Activated T-cell treated with anti-CD3 and anti-CD28 coated beads, Interleukin-2, amount 50 U/mL, for 72 hours (primary cell): ENCODE measurements around the gene IBA57. TPM values are rescaled to one million over a fixed set of nuclear protein-coding genes. Genes with fewer than 3 reads are reported as not detected.

Source experiments
- ATAC-seq, 2 donors: fragments of 150-1000 bp; cut with Tn5 transposase; replicated peaks in 1 of 2; 2 replicates each; pipeline ENCODE4 v1.10.0; 2021; ENCODE audit warnings: moderate library complexity in 2 of 2, mild to moderate bottlenecking in 1 of 2
- DNase-seq, 2 donors: peaks; one replicate each; pipeline ENCODE4 v3.0.0; 2021 to 2022; ENCODE audit warnings: mixed read lengths in 1 of 2
- H3K27ac Mint-ChIP-seq: one replicate; pipeline ENCODE4 v1.8.0; 2022; ENCODE audit warnings: mild to moderate bottlenecking, moderate library complexity, mixed read lengths
- H3K27me3 Mint-ChIP-seq: one replicate; pipeline ENCODE4 v1.8.0; 2022; ENCODE audit warnings: low read depth, mixed read lengths
- H3K36me3 Mint-ChIP-seq, 2 donors: one replicate each; pipeline ENCODE4 v1.8.0; 2022; ENCODE audit warnings: mixed read lengths in 2 of 2, mild to moderate bottlenecking in 1 of 2; ENCODE audit not compliant: insufficient read depth in 2 of 2
- H3K4me1 Mint-ChIP-seq: one replicate; pipeline ENCODE4 v1.8.0; 2022; ENCODE audit warnings: low read depth, mixed read lengths
- H3K4me3 Mint-ChIP-seq, 2 donors: one replicate each; pipeline ENCODE4 v1.8.0; 2022; ENCODE audit warnings: mild to moderate bottlenecking in 2 of 2, mixed read lengths in 2 of 2, moderate library complexity in 2 of 2
- H3K9me3 Mint-ChIP-seq, 2 donors: one replicate each; pipeline ENCODE4 v1.8.0; 2022; ENCODE audit warnings: mixed read lengths in 2 of 2
- total RNA-seq, 2 donors: library from RNA; stranded (reverse); gene quantifications; one replicate each; pipeline ENCODE4 v1.2.3, GENCODE V29; 2022

Gene IBA57
- total RNA-seq, 2 donors from 2014 or later = 9.1 TPM

DNA sequence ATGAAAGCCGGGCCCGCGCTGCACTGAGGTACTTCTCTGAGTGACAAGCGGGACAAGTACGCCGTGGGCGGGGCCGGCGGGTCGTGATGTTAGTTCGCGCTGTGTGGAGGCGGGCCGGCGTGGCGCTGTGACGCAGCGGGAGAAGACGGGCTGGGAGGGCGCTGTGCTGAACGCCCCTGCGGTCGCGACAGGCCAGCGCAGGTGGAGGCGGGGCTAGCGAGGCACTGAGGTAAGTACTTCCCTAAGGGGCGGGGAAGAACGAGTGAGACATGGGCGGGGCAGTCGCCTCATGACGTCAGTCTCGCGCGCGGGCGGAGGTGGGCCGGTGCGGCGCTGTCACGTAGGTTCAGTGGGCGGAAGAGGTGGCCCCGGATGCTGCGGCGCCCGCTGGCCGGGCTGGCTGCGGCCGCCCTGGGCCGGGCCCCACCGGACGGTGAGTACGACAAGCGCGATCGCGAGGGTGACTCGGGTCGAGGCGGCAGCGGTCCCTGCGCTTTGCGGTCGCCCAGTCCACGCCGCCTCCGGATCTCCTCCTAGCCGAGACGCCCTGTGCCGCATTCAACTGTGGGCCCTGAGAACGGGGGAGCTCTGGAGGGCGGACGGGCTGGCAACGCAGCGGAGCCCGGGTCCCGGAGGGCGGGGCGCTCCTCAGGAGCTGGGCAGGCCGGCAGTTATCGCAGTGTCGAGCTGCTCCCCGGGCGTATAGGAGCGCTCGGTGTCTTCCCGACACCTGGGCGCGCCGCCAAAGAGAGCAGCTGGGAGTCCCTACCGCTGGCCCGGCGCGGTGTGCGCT is 25.5 kb upstream of the IBA57 start, which contains the start of gene GUK1:
GUK1 (plus strand) TSS at position 349 of the 793 bp plus-strand sequence; CDS start at position 373, 24 bp downstream.
- ATAC-seq (peak; percentile 91 to 92), DNase-seq (peak; percentile 100)
- Mint-ChIP-seq H3K36me3 (peaks cover 3% of the 10 kb centered on the region in 2 donors), H3K27ac (peak within 1 kb of the TSS; percentile 97), H3K9me3 (no peaks in the 10 kb centered on the region), H3K4me1 (peaks cover 35% of the 10 kb centered on the region), H3K27me3 (peaks cover 18% of the 10 kb centered on the region), H3K4me3 (peak within 1 kb of the TSS; percentile 98 to 100)

DNA sequence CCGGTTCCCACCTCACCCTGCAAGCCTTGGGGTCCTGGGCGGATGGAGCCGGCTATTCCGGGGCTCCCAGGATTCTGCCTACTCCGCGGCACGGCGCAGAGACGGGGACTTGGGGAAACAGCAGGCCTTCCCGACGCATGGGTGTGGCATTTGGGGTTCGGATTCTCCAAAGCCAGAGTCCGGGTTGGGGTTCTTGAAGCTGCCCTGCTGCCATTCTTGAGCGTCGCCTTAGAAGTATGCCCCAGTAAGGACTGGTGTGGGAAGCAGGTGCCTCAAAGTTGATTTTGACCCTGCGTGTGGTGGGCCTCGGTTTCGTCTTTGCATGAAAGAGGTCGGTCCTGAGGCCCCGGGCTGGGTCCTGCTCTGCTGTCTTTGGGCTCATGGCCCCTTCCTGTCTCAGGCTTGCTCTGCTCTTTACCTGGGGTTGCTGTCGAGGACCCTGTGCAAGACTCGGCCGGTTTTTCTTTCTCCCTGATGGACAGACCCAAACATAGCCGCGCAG is 24.8 kb upstream of the IBA57 start:
- no peak for ATAC-seq
- DNase-seq = no peak
- Mint-ChIP-seq H3K36me3 (peaks cover 3% of the 10 kb centered on the region in 2 donors), H3K4me3 (peak overlapping the region; percentile 98 to 100), H3K4me1 (peaks cover 35% of the 10 kb centered on the region), H3K27me3 (peaks cover 16% of the 10 kb centered on the region), H3K27ac (peak overlapping the region; percentile 97), H3K9me3 (no peaks in the 10 kb centered on the region)

DNA sequence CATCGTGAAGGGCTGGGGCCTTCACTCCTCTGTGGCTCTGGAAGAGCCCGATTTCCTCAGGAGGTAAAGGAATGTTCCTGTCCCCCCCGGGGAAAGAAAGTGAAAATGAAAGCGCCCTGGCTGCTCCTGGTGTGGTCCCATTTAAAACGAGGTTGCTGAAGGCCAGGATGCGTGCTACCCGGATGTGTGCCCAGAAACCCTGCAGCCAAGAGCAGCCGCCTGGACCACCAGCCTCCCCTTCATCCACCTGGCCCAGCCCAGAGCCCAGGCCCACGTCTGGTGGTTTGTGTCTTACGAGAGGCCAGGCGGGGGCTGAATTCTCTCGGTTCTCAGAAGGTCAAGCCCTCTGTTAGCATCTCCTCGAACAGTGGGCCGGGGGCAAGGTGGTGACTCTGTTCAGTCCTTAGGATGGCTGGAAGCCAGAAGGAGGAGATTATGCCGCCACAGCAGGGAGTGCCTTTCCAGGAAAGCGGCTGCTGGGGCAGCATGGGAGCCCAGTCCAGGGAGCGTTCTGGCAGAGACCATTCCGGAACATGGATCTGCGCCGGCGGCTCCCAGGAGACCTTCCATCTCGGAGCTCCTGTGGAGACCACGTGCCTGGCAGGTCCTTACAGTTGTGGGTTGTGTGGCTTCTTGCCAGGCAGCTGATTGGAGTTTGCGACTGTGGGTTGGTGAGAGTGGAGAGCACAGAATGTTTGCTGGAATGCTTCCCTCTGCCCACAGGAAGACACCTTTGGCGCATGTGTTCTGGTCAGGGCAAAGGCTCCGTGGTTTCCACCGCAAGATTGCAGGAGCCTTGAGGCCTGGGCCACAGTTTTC is 24.2 kb upstream of the IBA57 start:
- H3K4me3 Mint-ChIP-seq = peak overlapping the region; percentile 98 to 100
- peaks cover 35% of the 10 kb centered on the region for H3K4me1 Mint-ChIP-seq
- DNase-seq (peak in 1 of 2 donors; percentile 23), ATAC-seq (no peak)
- peak overlapping the region; percentile 97 for H3K27ac Mint-ChIP-seq
- H3K27me3 Mint-ChIP-seq = peaks cover 10% of the 10 kb centered on the region
- H3K36me3 Mint-ChIP-seq = peaks cover 3% of the 10 kb centered on the region in 2 donors
- H3K9me3 Mint-ChIP-seq = no peaks in the 10 kb centered on the region

- Mint-ChIP-seq H3K4me1 (peaks cover 35% of the 10 kb centered on the region), H3K27ac (peak overlapping the region; percentile 15), H3K9me3 (no peaks in the 10 kb centered on the region), H3K4me3 (peak overlapping the region; percentile 98 to 100), H3K36me3 (peaks cover 3% of the 10 kb centered on the region in 2 donors), H3K27me3 (peaks cover 3% of the 10 kb centered on the region)
- ATAC-seq = no peak
- DNase-seq = no peak
Measured at GRCh38 chr1:228142155-228142691, 23.4 kb upstream of the IBA57 start.

DNA sequence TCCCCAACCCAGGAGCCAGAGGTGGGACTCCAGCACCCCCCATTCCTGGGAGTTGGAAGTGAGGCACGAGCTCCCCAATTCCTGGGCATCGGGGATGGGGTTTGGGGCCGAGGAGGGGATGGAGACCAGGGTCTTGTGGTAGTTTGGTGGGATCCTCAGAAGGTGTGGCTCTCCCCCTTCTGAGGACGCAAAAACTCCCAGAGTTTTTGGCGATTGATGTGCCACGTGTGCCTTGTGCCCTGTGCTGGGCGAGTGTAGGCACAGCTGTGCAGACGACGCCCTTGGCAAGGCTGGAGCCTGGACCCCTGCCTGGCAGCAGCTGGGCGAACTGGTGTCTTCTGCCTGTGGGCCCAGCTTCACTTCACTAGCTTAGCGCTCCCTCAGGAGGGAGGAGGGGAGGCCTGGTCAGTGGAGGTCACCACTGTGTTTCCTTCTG is 22.9 kb upstream of the IBA57 start:
- Mint-ChIP-seq H3K4me1 (peaks cover 35% of the 10 kb centered on the region), H3K4me3 (peak overlapping the region; percentile 98 to 100), H3K9me3 (no peaks in the 10 kb centered on the region), H3K36me3 (peaks cover 3% of the 10 kb centered on the region in 2 donors), H3K27ac (peak overlapping the region; percentile 17), H3K27me3 (no peaks in the 10 kb centered on the region)
- ATAC-seq (no peak), DNase-seq (no peak)

DNA sequence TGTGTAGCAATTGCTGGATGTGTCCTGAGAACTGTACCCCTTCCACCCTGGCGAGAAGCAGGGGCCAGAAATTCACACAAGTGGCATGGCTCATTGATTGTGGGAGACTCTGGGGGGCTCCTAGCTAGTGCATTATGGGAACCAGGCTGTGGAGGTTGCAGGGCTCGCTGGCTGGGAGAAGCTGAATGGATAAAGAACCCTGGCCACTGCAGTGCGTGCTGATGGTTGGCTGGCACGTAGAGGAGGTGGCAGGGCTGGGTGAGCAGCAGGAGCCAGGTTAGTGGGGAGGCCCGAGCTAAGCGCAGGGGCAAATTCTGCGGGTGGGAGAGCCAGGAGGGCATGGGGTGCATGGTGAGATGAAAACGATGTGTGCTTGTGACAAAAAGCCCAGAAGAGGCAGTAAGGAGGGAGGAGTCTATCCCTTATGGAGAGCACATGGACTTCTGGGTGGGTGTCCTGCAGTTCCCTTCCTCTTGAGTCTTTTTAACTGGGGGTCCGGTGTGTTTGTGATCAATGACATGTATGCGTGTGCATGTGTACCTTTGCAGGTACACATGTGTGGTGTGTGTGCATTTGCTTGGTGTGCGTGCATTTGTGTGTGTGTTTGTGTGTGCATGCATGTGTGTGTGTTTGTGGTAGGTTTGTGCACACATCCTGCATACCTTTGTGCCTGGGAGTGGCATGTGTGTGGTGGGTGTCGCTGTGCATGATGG is 22.0 kb upstream of the IBA57 start:
- H3K36me3 Mint-ChIP-seq = peaks cover 3% of the 10 kb centered on the region in 2 donors
- H3K4me1 Mint-ChIP-seq = peaks cover 35% of the 10 kb centered on the region

GRCh38 chr1:228144193-228144992 is 21.2 kb upstream of the IBA57 start:
- H3K27me3 Mint-ChIP-seq = no peaks in the 10 kb centered on the region
- no peak for DNase-seq
- H3K36me3 Mint-ChIP-seq = peaks cover 3% of the 10 kb centered on the region in 2 donors
- H3K4me3 Mint-ChIP-seq = no peak overlapping the region
- ATAC-seq = no peak
- H3K4me1 Mint-ChIP-seq = peaks cover 35% of the 10 kb centered on the region
- no peaks in the 10 kb centered on the region for H3K9me3 Mint-ChIP-seq
- no peak overlapping the region for H3K27ac Mint-ChIP-seq

More for the DNA sequence above, 22.0 kb upstream of the IBA57 start:
- H3K9me3 Mint-ChIP-seq = no peaks in the 10 kb centered on the region
- H3K27ac Mint-ChIP-seq = no peak overlapping the region
- ATAC-seq (no peak), DNase-seq (no peak)
- peak overlapping the region; percentile 98 to 100 for H3K4me3 Mint-ChIP-seq
- no peaks in the 10 kb centered on the region for H3K27me3 Mint-ChIP-seq

GRCh38 chr1:228144993-228145343 is 20.6 kb upstream of the IBA57 start:
- no peak overlapping the region for H3K4me3 Mint-ChIP-seq
- no peak overlapping the region for H3K27ac Mint-ChIP-seq
- ATAC-seq (no peak), DNase-seq (no peak)
- no peaks in the 10 kb centered on the region for H3K9me3 Mint-ChIP-seq
- H3K4me1 Mint-ChIP-seq = peaks cover 35% of the 10 kb centered on the region
- H3K27me3 Mint-ChIP-seq = no peaks in the 10 kb centered on the region
- H3K36me3 Mint-ChIP-seq = peaks cover 3% of the 10 kb centered on the region in 2 donors

DNA sequence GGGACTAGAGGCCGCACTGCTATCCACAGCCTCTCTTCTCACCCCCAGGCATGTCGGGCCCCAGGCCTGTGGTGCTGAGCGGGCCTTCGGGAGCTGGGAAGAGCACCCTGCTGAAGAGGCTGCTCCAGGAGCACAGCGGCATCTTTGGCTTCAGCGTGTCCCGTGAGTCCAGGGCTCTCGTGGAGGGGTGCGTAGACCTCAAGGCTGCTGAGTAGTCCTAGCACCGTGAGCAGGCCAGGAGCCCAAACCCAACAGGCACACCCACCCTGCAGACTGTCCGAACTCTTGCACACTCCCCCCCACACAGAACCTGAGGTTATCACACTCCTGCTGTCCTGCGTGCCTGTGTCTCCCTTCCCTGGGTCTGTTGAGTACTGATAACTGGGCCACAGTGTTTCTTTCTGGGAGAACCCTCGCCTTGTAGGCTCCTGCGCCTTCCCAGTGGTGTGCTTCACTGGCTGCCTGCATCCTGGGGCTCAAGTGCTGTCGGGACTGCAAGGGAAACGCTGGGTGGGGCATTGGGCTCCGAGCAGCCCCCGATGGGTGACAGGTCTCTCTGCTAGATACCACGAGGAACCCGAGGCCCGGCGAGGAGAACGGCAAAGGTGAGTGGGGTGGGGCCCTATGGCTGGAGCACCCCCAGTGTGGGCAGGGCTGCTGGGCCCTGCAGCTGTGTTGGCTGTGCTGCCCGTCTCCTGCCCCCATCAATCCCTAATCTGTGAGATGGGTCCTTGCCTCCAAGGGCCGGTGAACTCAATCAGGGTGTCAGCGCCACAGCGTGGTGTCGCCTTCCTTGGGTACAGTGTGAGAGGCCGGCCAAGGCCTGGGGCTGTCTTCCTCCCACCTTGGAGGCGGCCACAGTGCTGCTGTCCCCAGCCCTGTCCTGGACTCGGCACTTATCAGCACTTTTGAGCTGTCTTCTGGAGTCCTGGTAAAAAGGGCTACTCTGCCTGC is 19.9 kb upstream of the IBA57 start:
- DNase-seq = no peak
- H3K4me1 Mint-ChIP-seq = peaks cover 35% of the 10 kb centered on the region
- no peak overlapping the region for H3K27ac Mint-ChIP-seq
- no peak for ATAC-seq
- H3K36me3 Mint-ChIP-seq = peaks cover 2 to 3% of the 10 kb centered on the region in 2 donors
- no peak overlapping the region for H3K4me3 Mint-ChIP-seq
- H3K27me3 Mint-ChIP-seq = no peaks in the 10 kb centered on the region
- no peaks in the 10 kb centered on the region for H3K9me3 Mint-ChIP-seq

DNA sequence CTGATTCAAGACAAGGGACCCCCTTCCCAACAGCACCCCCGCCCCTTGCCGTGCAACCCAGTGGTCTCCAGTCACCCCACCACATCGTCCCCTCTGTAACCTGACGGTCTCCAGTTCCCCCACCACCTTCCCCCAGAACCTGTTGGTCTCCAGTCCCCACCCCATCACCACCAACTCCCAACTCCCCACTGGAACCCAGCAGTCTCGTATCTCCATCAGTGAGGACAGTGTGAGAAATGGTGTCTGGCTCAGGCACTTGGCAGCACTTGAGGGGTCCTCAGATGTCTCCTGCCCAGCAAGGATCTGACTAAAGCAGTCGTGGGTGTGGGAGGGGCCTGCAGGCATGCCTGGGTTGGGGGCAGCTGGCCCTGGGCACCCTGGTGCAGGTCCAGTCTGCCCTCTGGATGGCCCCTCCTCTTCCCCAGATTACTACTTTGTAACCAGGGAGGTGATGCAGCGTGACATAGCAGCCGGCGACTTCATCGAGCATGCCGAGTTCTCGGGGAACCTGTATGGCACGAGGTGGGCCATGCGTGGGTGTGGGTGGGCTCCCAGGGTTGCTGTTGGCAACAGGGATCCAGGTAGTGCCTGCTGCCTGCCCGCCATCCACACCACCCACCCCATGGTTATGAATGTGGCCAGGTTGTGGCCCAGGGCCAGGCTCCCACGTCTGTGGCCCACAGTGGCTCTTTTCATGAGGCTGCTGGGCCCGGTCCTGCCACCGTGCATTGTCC is 19.0 kb upstream of the IBA57 start:
- DNase-seq = no peak
- no peak overlapping the region for H3K27ac Mint-ChIP-seq
- H3K4me1 Mint-ChIP-seq = peaks cover 28% of the 10 kb centered on the region
- H3K27me3 Mint-ChIP-seq = no peaks in the 10 kb centered on the region
- no peaks in the 10 kb centered on the region for H3K36me3 Mint-ChIP-seq
- ATAC-seq = no peak
- no peak overlapping the region for H3K4me3 Mint-ChIP-seq
- H3K9me3 Mint-ChIP-seq = no peaks in the 10 kb centered on the region
